ENCODE data around the gene HYI.
A peak's percentile ranks its signal among the peaks of the same experiment; 100 is the strongest.
"Not testable (repeated sequence)": the region's sequence is repeated elsewhere in the genome, so short reads cannot be mapped to it uniquely, and the experiment has no call there.

Gene HYI

DNA sequence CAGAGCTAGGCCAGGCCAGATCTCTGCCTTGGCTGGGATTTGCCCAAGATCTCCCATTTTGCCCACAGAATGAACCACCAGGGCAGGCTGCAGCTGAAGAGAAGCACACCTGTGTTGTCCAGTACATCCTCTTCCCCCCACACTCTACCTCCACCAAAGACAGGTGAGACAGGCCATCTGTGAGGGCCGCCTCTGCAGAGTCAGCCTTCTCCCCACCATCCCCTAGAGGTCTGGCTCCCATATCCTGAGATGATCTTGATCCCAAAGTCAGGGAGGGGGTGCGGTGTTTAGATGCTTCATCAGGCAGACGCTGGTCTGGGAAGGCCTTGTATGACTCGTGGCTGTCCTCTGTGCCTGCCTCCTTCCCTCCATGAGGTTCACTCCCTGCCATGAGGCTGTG lies 28.7 kb downstream of the HYI start:
- DNase-seq, result peak; percentile 11

DNA sequence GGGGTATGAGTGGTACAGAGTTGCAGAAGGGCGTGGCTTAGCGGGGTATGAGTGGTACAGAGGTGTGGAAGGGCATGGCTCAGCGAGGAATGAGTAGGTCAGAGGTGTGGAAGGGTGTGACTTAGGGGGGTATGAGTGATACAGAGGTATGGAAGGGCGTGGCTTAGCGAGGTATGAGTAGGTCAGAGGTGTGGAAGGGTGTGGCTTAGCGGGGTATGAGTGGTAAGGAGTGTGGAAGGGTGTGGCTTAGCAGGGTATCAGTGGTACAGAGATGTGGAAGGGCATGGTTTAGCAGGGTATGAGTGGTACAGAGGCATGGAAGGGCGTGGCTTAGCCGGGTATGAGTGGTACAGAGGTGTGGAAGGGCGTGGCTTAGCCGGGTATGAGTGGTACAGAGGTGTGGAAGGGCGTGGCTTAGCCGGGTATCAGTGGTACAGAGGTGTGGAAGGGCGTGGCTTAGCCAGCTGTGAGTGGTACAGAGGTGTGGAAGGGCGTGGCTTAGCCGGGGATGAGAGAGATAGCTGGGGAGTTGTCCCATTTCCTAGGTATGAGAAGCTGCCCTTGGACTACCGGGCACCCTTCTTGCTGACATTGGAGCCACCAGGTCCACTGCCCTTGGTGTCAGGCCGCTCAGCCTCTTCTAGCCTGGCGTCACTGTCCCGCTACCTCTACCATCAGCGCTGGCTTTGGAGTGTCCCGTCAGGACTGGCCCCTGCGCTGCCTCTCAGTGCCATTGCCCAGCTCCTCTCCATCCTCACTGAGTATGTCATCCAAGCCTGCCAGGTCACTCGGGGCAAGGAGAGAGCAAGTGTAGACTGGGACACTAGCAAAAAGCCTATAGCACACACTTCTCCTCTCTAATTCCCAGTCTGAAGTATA lies 29.8 kb downstream of the HYI start:
- no peak for DNase-seq

DNA sequence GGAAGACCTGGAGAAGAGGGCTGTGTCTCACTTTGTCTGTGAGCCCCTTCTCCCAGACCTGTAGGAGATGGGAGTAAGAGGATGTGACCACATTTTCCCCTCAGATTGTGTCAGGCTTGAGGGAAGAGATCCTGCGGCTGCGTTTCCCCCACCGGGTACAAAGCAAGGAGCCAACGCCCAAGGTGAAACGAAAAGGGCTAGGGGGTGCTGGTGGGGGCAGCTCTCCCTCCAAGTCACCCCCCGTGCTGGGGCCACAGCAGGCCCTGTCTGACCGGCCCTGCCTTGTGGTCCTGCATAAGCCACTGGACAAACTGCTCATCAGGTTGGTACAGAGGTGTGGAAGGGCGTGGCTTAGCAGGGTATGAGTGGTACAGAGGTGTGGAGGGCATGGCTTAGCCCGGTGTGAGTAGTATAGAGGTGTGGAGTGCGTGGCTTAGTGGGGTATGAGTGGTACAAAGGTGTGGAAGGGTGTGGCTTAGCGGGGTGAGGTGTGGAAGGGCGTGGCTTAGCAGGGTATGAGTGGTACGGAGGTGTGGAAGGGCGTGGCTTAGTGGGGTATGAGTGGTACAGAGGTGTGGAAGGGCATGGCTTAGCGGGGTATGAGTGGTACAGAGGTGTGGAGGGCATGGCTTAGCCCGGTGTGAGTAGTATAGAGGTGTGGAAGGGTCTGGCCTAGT lies 30.6 kb downstream of the HYI start:
- no peak for DNase-seq

DNA sequence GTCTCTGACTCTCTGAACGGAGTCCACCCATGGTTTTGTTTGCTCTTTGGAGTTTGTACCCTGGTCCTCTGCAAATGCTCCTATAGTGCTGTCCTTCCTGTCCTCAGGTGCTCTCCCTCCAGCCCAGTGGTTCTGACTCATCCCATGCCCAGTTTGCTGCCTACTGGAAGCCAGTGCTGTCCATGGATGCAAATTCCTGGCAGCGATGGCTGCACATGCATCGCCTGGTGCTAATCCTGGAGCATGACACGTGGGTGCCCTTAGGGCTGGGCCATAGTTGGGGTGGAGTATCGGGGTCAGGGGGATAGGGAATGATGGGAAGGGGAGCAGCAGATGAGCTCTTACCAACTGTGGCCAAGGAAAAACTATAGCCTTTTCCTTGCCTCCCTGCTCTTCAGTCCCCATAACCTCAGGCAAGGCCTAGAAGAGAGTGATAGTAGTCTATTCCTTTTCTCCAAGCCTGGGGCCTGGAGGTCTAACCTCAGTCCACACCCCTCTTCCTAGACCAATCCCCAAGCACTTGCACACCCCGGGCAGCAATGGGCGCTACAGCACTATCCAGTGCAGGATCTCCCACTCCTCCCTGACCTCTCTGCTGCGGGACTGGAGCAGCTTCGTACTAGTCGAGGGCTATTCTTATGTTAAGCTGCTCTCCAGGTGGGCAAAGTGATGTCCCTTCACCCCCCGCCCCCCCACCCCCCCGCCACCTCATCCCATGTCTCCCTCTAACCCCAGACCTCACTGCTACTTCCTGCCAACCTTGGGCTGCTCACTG lies 31.6 kb downstream of the HYI start:
- DNase-seq, result no peak

DNA sequence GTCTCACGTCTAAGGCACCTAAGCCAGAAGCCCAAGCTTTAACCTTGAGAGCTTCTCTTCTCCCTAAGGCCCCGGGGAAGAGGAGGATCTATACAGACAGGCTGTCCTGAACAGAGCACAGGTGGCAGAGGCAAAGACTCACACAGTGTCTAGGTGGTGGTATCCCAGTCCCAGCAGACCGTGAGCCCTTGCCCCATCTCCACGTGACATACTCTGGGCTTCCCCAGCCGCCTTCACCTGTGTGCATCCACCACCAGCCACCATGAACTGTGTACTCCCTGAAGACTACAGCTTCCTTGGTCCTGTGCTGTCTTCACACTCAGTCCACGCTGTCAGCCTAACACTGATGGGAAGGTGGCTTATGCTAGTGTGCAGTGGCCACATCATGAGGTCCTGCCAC lies 32.3 kb downstream of the HYI start:
- no peak for DNase-seq

DNA sequence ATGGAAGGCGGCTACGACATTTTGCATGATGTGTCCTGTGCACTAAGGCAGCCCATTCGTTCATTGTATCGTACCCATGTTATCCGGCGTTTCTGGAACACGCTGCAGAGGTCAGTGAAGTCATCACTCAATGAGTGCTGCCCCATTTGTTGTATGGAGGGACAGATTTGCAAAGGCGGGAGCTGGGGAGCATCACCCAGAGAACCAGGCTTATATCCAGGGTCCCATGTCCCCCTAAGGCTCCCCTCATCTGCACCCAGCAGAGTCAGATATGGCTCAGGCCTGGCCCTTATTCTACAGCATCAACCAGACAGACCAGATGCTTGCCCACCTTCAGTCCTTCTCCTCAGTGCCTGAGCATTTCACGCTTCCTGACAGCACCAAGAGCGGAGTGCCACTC lies 32.9 kb downstream of the HYI start:
- no peak for DNase-seq

DNA sequence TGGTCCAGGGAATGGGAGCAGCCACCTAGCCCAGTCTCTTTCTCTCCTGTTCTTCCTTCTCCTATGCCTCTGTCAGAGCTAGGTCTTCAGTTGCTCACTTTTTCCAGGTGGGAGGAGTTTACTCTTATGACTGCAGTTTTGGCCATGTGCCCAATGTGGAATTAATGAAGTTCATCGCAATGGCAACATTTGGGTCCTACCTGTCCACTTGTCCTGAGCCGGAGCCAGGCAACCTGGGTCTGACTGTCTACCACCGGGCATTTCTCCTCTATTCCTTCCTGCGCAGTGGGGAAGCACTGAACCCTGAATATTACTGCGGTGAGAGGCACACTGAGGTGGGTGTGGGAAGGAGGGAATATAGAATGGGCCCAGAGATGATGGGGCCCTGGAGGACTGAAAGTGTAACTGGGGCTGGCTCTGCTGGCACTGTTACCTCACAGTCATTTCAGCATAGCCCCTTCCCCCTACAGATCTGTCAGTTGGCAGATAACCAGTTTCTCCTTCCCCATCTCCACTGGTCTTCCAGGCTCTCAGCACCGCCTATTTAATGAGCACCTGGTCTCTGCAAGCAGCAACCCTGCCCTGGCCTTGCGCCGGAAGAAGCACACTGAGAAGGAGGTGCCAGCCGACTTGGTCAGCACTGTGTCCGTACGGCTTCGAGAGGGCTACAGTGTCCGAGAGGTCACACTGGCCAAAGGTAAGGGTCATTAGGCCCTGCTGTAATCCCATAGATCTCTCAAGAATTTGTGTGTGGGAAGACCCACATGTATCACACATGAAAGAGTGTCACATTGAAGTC lies 33.9 kb downstream of the HYI start:
- DNase-seq, result no peak

DNA sequence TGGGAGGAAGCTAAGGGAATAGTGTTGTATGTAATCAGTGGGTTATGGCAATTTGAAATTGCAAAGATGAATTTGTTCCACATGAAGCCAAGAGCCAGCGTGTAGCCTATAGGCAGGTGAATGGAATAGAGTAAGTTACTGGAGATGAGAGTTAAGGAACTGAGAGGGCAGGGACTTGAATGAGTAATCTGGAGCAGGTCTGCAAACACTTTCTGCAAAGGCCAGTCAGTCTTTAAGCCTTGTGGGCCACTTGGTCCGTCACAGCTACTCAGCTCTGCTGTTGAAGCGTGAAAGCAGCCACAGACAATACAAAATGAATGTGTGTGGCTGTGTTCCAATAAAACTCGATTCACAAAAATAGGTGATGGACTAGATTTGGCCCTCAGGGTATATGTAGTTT lies 34.9 kb downstream of the HYI start:
- no peak for DNase-seq

DNA sequence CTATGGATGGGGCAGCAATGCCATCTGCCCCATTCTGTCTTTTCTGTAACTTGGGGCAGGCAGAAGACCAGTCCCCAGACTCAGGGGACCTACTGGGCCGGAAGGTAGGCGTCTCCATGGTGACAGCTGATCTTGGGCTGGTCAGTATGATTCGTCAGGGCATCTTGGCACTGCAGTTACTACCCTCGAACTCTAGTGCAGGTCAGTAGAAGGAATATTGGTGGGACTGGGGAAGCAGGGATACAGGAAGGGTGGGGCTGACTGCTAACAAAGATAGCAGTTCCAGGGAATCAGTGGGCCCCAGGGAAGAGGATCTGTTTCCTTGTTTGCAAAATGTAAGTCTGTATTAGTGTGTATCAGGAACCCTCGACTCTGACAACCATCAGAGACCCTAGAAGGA lies 37.8 kb downstream of the HYI start:
- DNase-seq, result no peak

DNA sequence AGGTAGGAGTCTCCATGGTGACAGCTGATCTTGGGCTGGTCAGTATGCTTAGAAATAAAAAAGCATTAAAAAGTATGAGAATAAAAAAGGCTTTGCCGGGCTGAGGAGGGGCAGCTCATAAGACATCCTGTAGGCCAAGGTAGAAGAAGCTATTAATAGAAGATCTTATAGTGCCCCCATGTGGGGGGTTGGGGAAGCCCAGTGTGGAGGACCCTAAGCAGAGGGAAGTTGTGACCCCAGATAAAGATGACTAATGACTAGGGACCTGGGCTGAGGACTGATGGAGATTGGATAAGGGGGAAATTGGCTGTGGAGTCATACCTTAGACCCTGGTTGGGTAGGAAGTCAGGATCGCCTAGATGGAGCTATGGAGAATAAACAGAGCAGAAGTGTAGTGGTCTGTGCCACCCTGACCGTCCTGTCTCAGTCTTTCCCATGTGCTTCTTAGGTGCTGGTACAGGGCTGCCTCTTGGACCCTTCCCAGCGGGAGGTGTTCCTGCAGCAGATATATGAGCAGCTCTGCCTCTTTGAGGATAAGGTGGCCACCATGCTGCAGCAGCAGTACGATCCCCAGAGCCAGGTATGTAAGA lies 39.0 kb downstream of the HYI start:
- peak; percentile 53 for DNase-seq

DNA sequence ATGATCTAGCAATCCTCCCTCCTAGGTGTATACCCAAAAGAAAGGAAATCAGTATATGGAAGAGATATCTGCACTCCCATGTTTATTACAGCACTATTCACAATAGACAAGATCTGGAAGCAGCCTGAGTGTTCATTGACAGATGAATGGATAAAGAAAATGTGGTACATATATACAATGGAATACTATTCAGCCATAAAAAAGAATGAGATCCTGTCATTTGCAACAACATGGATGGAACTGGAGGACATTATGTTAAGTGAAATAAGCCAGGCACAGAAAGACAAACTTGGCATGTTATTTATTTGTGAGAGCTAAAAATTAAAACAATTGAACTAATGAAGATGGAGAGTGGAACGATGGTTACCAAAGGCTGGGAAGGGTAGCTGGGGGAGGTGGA lies 40.3 kb downstream of the HYI start:
- DNase-seq, result not testable (repeated sequence)

DNA sequence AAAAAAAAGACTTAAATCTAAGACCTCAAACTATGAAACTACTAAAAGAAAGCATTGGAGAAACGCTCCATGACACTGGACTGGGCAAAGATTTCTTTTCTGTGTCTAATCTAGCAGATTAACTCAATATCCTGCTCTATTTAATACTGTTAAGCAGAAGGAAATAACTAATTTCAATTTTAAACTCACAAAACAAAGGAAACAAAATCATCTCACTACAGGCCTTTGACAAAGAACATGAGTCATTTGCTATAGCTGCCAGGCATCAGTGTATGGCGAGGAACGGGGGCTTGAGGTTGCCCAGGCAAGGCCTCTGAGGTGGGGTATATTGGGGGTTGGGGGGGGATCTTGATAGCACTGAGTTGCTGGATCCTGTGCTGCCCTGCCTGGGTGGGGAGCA lies 43.2 kb downstream of the HYI start:
- no peak for DNase-seq

DNA sequence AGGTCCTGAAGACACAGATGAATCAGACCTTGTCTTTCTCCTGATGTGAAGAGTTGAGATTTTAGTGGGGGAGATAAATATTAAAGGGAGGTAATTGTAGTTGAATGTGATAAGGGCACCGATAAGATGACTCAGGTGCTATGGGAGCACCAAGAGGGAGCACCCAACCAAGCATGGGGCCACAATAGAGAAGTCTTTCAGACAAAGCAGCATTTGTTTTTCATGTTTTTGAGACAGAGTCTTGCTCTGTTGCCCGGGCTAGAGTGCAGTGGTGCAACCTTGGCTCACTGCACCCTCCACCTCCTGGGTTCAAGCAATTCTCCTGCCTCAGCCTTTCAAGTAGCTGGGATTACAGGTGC lies 47.9 kb downstream of the HYI start:
- DNase-seq, result no peak

DNA sequence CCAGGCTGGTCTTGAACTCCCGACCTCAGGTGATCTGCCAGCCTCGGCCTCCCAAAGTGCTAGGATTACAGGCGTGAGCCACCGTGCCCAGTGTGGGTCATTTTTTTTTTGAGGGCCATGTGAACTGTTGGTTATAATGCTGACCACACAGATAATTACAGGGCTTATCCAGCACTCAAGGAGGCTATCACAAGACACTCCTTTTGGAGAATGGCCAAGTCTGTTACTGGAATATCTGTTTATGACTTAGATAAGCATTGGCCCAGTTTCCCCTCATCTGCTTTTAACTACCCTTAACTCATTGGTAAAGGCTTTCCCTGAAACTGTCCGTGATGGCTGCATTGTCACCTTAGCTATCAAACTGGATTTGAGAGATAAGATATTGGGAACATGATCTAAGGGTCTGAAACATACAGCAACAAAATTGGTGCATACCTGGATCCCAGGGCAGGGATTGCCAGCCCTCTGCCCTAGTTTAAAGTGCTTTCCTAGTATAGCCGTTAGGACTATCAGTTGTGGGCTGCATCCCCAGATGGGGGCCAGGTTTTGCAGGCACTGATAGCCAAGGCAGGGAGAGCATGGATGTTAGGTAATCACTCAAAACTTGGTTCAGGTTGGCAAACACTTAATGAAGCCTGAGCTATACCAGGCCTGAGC lies 48.4 kb downstream of the HYI start:
- DNase-seq, result no peak

DNA sequence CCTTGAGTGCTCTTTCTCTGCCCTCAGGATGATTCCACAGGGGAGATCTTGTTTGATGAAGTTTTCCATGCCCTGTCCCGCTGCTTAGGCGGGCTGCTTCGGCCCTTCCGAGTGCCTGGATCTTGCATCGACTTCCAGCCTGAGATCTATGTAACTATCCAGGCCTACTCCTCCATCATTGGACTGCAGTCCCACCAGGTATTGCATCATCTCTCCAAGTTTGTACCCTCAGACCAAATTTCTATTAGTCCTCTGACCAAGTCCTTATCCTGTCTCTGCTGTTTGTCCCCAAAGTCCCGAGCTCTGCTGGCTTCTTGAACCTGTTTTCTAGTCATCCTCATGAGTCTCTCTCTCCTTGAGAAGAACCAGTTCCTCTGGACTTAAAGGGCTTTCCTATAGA lies 49.4 kb downstream of the HYI start:
- DNase-seq, result no peak

DNA sequence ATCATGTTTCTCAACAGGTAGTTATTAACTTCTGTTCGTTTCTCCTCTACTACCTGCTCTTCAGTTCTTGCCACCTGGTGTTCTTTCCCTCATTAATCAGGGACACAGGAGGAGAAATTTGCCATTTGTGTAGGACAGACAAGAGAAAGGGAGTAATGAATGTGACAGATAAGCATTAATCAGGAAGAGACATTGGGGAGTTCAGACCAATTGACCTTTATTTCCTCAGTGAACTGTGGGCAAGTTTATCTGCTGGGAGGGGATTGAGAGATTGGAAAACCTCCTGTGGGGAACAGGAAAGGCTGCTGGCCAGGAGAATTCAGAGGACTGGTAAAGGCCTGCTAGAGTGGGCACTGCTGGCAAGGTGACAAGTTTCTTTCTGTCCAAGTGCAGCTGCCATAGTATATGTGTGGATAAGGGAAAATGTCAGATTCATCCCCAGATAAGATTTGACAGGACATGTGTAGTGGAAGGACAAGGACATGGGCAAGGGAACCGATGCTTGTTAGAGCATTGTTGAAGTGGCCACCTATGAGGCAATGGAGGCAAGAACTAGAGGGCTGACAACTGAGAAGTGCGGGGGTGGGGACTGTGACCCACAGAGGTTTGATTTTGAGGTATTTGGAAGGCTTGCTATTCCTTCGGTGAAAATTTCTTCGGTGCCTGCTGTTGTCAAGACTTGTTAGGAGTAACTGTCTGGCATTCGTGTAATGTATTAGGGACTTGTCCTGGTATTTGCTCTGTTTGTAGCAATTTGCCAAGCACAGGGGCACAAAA lies 51.5 kb downstream of the HYI start:
- no peak for DNase-seq

Measured in fibroblast of skin of right quadriceps (primary cell).